A549 treated with GW870086 at 1 μM for 4 hours (cell line): ENCODE measurements around the gene WASHC4. TPM values are rescaled to one million over a fixed set of nuclear protein-coding genes. Genes with fewer than 3 reads are reported as not detected.

Experiments used
- total RNA-seq: library from RNA; stranded (reverse); fragments of 200-300 nt; extraction: Qiagen RNA extraction; gene quantifications from 5 replicates; pipeline ENCODE4 v1.2.3, GENCODE V29; 2022; ENCODE audit warnings: low read depth

The WASHC4 gene
- total RNA-seq = 15.5 to 26.3 TPM (median 24.2 TPM) in 5 replicates

GRCh38 chr12:105107494-105108371 lies at the start of gene WASHC4:
Gene WASHC4 (plus strand): TSS chr12:105107731. CDS start chr12:105107801, 70 bp downstream.

DNA sequence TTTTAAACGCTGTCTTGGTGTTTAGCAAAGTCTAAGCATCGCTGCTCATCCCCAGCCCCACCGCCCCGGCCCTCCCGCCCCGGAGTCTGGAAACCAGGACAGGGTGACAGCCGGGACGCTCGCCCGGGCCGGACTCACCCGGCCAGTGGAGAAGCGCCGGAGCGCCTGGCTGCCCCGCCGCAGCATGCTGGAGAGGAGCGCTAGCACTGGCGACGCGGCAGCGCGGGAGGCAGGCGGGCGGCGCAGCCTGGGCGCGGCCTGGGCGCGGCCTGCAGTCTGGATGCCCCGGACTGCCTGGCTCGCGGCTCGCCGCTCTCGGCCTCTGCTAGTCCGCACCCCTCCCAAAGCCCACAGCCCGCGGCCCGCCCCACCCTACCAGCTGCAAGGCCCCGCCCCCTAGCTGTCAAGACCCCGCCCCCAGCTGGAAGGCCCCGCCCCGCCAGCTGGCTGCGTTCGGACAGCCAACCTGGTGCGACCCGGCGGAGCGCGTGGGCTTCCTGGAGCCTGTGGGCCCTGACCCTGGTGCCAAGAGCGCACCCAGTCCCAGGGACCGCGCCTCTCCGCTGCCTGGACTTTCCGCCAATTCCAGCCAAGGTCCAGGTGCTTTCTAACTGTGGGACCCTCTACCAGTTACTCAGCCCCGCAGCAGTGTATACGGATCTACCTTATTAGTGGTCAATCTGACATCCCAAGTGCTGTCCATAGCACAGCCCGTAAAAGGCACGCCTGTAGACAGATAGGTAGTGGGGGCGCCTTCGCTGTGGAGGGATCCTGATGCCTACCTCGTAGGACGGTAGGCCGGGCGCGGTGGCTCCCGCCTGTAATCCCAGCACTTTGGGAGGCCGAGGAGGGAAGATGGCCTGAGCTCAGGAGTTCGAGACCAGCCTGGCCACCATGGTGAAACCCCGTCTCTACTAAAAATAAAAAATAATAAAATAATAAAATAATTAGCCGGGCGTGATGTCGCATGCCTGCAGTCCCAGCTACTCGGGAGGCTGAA lies 23.0 kb upstream of the WASHC4 start, which contains the start of gene ALDH1L2:
Gene ALDH1L2, minus strand, starts transcription at position 208 of the 1,000 bp plus-strand sequence. Its CDS starts 22 bp downstream, at position 186.

Other genes starting within 250 kb of the WASHC4 start
- 20.3 to 26.3 TPM (median 21.6 TPM) in 5 replicates for gene SLC41A2, start 149.4 kb upstream of the WASHC4 start, total RNA-seq
- gene NOPCHAP1, start 121.4 kb upstream of the WASHC4 start, total RNA-seq = 35.4 to 40.5 TPM (median 36.0 TPM) in 5 replicates
- 2.7 to 3.7 TPM (median 3.6 TPM) in 5 replicates for gene ALDH1L2, start 23.3 kb upstream of the WASHC4 start, total RNA-seq
- gene APPL2, start 128.4 kb downstream of the WASHC4 start, total RNA-seq = 21.3 to 28.8 TPM (median 22.9 TPM) in 5 replicates
- gene C12orf75, start 223.0 kb downstream of the WASHC4 start, total RNA-seq = 125 to 140 TPM (median 132 TPM) in 5 replicates